ENCODE results near the gene BAZ2B.
A peak's percentile ranks its signal among the peaks of the same experiment; 100 is the strongest.
"Not testable (repeated sequence)": the region's sequence is repeated elsewhere in the genome, so short reads cannot be mapped to it uniquely, and the experiment has no call there.

The BAZ2B gene, protein sequence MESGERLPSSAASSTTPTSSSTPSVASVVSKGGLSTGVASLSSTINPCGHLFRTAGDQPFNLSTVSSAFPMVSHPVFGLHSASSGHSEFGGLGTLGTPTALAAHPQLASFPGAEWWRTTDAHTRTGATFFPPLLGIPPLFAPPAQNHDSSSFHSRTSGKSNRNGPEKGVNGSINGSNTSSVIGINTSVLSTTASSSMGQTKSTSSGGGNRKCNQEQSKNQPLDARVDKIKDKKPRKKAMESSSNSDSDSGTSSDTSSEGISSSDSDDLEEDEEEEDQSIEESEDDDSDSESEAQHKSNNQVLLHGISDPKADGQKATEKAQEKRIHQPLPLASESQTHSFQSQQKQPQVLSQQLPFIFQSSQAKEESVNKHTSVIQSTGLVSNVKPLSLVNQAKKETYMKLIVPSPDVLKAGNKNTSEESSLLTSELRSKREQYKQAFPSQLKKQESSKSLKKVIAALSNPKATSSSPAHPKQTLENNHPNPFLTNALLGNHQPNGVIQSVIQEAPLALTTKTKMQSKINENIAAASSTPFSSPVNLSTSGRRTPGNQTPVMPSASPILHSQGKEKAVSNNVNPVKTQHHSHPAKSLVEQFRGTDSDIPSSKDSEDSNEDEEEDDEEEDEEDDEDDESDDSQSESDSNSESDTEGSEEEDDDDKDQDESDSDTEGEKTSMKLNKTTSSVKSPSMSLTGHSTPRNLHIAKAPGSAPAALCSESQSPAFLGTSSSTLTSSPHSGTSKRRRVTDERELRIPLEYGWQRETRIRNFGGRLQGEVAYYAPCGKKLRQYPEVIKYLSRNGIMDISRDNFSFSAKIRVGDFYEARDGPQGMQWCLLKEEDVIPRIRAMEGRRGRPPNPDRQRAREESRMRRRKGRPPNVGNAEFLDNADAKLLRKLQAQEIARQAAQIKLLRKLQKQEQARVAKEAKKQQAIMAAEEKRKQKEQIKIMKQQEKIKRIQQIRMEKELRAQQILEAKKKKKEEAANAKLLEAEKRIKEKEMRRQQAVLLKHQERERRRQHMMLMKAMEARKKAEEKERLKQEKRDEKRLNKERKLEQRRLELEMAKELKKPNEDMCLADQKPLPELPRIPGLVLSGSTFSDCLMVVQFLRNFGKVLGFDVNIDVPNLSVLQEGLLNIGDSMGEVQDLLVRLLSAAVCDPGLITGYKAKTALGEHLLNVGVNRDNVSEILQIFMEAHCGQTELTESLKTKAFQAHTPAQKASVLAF (N-terminal part only)

DNA sequence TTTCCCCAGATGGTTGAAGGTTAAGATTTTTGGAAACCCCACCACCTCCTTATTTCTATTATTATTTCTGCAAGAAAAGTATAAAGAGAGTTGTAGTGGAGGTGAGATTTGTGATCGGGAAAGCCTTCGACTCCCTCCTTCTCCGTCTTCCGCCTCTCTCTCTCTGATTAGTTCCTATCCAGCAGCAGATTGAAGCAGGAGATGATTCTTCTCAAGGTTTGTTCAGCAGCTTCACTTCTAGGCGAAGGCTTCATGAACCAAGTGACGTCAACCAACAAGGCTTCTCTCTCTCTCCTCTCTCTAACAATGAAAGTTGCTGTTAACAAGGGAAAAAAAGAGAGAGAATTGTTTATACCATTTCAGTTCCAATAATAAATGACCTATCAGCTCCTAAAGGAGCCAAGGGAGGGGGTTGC is at the start of gene BAZ2B:
TSS of gene BAZ2B (minus strand) at position 263 of the 416 bp plus-strand sequence. CDS start 137,829 bp downstream, outside the sequence.
- peak; percentile 85 for DNase-seq (ENCODE audit: low spot score)

DNA sequence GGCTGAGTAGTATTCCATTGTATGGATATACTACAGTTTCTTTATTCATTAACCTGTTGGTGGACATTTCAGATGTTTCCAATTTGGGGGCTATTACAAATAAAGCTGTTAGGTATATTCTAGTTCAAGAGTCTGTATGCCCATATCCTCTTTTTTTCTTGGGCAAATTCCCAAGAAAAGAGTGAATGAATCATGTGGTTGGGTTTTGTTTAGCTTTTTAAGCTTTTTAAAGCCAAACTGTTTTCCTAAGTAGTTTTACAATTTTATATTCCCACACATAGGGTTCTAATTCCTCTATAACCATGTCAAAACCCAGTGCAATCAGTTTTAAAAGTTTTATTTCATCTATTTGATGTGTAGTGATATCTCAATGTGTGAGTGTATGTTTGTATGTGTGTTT is 44.9 kb upstream of the BAZ2B start:
- no peak for DNase-seq (ENCODE audit: low spot score)

DNA sequence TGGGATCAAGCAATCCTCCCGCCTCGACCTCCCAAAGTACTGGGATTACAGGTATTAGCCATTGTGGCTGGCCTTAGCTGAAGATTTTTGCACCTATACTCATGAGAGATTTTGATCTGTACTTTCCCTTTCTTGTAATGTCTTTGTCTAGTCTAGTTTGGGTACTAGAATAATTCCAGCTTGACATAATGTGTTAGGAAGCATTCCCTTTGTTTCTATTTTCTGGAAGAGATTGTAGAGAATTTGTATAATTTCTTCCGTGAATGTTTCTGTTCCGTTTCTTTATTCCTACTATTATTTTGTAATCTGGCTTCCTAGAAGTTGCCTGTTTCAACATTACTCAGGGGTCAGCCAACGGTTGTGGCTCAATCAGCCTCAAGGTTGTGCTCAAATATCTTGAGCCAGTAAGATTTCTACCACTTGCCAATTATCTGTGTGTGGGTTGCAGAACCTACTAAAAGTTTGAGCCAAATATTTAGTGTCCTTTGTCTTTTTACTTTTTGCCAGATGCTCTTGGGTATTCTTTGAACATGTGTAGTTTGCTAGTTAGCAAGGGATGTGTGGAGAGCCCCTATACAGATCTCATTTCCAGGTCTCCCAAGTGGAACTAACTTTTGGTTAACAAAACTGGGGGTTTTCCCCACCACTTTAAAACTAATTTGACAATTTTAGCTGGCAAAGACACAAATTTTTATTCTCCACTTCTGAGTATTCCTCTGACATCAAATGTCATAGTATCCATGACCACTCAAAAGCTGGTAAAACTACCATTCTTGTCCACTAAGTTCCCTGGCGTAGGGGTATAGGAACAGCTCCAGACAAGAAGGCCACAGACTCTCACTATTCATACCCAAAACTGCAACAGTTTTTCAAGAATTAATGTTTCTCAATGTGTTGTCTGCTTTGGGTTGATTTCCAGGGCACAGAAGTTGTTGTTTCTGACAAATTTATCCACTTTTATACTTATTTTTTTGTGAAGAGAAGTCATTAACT is 42.8 kb upstream of the BAZ2B start:
- DNase-seq (ENCODE audit: low spot score) = no peak

DNA sequence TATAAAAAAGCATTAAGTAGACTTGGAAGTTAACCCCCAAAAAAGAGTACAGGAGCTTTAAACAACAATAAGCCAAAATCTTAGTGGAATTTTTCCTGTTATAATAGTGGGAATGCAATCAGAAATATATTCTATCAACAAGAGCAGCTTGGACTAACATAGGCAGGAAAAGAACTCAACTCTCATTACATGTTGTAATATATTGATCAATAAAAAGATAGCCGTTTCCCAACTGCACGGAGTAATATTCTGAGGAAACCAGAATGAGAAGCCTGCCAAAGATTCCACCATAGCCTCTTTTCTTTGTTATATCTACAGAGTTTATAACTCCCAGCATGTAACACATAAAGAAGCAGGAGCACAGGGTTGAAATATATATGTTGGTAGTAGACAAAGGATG is 37.6 kb upstream of the BAZ2B start:
- DNase-seq (ENCODE audit: low spot score) = no peak

DNA sequence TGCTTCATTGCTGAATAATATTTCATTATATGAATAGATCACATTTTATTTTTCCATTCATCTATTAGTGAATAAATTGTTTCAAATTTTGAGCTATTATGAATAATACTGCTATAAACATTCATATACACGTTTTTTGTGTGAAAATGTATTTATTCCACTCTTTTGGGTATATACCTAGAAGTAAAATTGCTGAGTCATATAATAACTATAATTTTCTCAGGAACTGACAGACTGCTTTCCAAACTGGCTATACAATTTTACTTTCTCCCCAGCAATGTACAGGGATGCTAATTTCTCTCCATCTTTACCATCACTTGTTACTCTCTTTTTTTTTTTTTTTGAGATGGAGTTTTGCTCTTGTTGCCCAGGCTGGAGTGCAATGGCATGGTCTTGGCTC is 35.5 kb upstream of the BAZ2B start:
- no peak for DNase-seq (ENCODE audit: low spot score)

DNA sequence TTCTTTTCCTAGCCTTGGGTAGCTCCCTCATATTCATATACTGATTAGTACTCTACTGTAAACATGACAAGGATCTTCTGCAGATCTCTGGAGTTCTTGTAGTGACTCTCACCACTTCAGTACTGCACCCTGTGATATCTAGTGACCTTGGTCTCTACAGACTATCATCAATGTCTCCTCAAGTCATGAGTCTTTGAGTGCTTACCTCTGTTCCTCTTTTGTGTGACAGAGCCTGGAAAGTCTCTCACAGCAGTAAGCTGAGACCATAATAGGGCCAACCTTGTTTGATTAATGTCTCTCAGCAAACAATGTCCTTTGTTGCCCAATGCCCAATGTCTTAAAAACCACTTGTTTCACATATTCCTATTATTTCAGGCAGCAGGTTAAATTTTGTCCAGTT is 34.2 kb upstream of the BAZ2B start:
- no peak for DNase-seq (ENCODE audit: low spot score)

DNA sequence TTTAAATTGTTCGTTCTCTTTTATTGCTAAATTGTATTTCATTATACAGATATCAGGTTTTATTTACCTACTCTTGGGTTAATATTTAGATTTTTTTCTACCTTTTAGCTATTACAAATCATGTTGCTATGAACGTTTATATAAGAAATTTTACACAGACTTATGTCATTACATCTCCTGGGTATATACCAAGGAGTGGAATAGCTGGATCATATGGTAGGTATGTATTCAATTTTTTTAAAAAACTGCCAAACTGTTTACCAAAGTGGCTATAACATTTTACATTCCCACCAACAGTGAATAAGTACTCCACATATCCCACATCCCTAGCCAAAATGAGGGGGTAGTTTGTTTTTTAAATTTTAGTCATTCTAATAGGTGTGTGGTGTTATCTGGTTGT is 32.3 kb upstream of the BAZ2B start:
- no peak for DNase-seq (ENCODE audit: low spot score)

DNA sequence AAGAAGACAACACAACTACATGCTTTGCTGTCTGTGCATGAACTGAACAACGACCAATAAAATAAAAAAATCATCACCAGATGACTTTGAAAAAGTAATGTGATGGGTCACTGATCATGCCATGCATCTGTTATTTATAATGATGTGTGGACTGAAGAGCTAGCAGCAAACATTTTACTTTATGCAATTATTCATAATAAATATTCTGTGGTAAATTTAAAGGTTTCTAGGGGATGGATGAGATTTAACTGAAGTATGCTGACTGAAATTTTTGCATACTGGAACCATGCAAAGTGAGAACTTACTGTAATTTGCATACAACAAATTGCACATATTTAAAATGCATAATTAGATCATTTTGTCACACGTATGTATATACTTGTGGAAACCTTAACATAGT is 31.3 kb upstream of the BAZ2B start:
- no peak for DNase-seq (ENCODE audit: low spot score)

DNA sequence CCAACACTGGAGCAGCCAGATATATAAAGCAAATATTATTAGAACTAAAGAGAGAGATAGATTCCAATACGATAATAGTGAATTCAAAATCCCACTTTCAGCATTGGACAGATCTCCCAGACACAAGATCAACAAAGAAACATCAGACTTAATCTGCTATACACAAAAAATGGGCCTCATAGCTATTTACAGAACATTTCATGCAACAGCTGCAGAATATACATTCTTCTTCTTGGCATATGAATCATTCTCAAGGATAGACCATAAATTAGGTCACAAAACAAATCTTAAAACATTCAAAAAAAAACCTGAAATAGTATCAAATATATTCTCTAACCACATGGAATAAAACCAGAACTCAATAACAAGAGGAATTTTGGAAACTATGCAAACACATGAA is 23.8 kb upstream of the BAZ2B start:
- DNase-seq (ENCODE audit: low spot score) = no peak

DNA sequence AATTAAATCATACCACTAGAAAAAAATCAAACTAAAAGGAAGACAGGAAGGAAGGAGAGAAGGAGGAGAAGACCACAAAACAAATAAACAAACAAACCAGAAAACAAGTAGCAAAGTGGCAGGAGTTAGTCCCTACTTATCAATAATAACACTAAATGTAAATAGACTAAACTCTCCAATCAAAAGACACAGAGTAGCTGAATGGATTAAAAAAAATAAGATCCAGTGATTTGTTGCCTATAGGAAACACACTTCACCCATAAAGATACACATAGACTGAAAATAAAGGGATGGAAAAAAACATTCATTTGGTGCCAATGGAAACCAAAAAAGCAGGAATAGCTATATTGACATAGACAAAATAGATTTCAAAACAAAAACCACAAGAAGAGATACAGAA is 23.4 kb upstream of the BAZ2B start:
- no peak for DNase-seq (ENCODE audit: low spot score)

DNA sequence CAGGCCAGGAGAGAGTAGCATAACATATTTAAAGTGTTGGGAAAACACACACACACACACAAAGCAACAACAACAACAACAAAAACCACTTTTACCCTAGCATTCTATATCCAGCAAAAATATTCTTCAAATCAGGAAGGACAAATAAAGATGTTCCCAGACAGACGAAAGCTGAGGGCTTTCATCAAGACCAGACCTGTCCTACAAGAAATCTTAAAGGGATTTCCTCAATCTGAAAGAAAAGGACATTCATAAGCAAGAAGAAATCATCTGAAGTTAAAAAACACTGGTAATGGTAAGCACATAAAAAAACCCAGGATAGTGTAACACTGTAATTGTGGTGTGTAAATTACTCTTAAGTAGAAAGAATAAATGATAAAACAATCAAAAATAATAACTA is 22.7 kb upstream of the BAZ2B start:
- no peak for DNase-seq (ENCODE audit: low spot score)

DNA sequence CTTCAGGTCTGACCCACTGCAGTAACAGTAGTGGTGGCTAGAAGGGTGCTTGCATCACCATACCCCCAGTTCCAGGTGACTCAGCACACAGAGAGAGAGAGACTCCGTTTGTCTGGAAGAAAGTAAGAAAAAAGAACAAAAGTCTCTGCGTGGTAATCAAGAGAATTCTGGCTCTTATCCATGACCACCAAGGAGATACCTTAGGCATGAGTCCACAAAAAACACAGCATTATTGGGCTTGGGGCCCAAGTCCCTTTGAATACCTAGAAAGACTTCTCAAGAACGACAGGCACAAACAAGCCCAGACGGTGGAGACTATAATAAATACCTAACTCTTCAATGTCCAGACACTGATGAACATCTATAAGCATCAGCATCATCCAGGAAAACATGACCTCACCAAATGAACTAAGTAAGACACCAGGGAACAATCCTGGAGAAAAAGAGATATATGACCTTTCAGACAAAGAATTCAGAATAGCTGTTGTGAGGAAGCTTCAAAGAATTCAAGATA is 21.7 kb upstream of the BAZ2B start:
- no peak for DNase-seq (ENCODE audit: low spot score)

DNA sequence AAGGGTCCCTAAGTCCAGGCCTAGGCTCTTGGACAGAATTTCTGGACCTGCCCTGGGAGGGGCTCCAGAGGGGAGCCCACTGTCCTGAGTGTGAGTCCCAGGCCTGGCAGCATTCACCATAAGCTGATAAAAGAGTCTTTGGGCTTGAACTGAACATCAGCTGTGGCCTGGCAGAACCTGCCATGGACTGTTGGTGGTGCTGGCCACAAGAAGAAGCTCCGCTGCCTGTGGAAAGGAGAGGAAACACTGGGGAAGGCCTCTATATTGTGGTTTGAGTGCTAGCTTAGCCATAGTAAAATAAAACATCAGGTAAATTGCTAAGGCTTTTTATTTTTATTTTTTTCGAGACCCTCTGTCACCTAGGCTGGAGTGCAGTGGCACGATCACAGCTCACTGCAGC is 20.9 kb upstream of the BAZ2B start:
- DNase-seq (ENCODE audit: low spot score) = no peak

DNA sequence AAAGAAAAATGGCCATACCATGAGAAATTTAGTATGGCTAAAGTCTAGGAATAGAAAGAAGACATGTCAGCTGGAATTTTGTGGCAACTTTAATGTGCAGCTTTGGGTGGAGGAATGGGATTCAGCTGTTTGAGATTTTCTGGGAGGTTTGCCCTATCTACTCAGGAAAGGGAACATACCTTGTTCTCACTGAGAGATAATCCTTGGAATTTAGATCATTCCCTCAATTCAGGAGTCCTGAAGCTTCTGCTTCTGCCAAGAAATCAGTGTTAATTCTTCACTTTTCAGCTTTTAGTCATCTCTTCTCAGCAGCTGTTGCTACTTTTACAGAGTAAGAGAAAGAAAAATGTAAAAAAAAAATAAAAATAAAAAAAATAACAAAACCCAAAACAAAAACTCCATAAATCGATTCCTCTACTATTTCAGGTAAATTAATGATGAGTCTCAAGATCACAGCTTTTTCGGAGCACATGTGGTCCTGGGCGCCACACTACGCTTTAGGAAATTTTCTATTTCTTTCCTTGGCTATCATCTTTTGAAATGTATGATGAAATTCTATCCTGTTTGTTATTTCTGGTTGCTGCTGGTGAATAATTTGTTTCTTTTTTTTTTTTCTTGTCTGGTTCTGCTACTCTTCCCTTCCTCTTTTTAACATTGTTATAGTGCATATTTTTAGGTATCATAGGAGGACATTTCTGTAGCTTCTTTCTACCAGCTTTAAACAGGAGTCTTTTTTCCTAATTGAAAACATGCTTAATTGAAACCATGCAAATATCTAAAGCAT is 18.9 kb upstream of the BAZ2B start:
- DNase-seq (ENCODE audit: low spot score) = no peak

DNA sequence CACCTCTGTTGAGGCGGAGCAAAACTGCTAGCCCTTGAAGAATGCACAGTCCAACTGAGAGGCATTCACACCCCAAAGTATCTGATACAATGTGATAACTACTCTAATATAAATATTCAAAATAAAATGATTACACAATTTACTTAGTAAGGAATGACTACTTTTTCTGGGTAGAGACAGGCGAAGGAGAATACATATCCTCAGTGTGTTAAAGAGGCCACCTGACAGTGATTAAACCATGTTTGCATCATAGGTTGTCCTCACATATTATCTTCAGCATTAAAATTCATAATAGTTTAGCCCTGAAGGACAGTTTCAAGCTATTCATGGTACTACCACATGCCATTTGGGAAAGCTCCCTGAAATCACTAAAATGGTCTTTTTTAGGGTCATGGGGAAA is 16.9 kb upstream of the BAZ2B start:
- no peak for DNase-seq (ENCODE audit: low spot score)

DNA sequence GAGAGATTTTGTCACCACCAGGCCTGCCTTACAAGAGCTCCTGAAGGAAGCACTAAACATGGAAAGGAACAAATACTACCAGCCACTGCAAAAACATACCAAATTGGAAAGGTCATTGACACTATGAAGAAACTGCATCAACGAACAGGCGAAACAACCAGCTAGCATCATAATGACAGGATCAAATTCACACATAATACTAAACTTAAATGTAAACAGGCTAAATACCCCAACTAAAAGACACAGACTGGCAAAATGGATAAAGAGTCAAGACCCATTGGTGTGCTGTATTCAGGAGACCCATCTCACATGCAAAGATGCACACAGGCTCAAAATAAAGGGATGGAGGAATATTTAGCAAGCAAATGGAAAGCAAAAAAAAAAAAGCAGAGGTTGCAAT is 9.3 kb upstream of the BAZ2B start:
- DNase-seq (ENCODE audit: low spot score) = not testable (repeated sequence)

DNA sequence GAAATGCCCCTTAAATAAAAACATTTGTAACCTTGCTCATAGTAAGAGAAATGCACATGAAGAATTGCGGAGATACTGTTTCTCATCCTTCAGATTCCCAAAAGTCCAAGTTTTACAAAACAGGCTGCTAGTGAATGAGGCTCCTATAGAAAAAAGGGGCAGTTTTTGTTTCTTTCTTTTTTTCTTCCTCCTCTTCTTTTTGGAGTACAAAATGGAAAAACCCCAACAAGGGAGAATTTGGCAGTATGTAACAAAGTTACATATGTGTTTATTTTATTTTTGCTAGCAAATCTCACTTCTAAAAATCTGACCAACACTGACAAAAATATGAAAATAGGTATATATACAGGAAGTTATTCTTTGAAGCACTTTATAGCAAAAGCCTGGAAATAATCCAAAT is 7.1 kb upstream of the BAZ2B start:
- DNase-seq (ENCODE audit: low spot score) = no peak

DNA sequence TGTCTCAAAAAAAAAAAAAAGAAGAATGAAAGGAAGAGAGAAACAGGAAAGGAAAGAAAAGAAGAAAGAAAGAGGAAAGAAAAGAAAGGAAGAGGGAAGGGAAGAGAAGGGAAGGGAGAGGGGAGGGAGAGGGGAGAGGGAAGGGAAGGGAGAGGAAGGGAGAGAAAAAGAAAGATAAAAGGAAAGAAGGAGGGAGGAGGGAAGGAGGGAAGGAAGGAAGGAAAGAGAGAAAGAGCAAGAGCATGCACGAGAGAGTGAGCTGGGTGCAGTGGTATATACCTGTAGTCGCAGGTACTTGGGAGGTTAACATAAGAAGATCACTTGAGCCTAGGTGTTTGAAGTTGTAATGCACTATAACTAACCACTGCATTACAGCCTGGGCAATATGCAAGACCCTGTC is 6.6 kb upstream of the BAZ2B start:
- DNase-seq (ENCODE audit: low spot score) = no peak

DNA sequence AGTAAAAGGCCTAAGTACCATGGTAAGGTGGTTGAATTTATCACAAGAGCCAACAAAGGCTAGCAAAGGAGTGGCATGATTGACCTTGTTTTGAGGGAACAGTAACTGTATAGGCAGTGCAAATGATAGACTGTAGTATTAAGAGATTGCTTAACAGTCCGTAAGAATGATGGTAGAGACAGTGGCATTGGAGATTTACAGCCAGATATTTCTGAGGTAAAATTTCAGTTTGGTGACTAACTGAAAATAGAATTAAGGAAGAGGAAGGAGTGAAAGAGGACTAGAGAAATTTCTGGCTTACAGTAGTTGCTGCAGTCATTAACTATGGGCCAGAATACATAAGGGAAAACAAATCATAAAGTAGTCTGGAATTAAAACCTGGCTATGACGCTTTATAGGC is 4.4 kb upstream of the BAZ2B start:
- no peak for DNase-seq (ENCODE audit: low spot score)

DNA sequence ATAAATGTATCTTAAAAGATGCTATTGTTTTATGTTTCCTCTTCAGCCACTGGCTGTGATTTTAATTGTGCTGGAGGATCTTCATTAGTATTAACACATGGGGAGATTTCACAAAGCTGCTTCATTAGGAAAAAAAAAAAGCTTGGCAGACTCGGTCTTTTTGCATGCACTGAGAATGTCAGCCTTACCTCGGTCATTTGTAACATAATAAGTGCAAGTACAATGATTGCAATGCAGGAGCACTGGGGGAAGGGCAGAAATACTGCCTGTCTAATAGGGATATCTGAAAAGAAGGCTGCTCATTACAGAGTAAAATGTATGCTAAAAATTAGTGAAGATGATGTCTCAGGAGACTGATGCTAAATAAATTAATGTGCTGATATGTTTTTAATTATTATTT is 1.3 kb upstream of the BAZ2B start:
- no peak for DNase-seq (ENCODE audit: low spot score)

Data from putamen (tissue), 1 donor.